BLaER1 (cell line): ENCODE data around the gene ZFP92.

Experiments used
- H3K27ac ChIP-seq: shearing (Covaris generic); formaldehyde crosslinking; 2 replicates; pipeline ENCODE4 v1.8.1; 2022
- H3K27me3 ChIP-seq: shearing (Covaris generic); formaldehyde crosslinking; 2 replicates; pipeline ENCODE4 v1.8.1; 2022
- H3K36me3 ChIP-seq: shearing (Covaris generic); formaldehyde crosslinking; 2 replicates; pipeline ENCODE4 v1.8.1; 2022
- H3K4me1 ChIP-seq: shearing (Covaris generic); formaldehyde crosslinking; 2 replicates; pipeline ENCODE4 v1.8.1; 2022
- H3K4me2 ChIP-seq: shearing (Covaris generic); formaldehyde crosslinking; 2 replicates; pipeline ENCODE4 v1.8.1; 2022
- H3K4me3 ChIP-seq: shearing (Covaris generic); formaldehyde crosslinking; 2 replicates; pipeline ENCODE4 v1.8.1; 2022
- H3K9ac ChIP-seq: shearing (Covaris generic); formaldehyde crosslinking; 2 replicates; pipeline ENCODE4 v1.8.1; 2022
- H3K9me3 ChIP-seq: shearing (Covaris generic); formaldehyde crosslinking; 2 replicates; pipeline ENCODE4 v1.8.1; 2022
- H4K20me1 ChIP-seq: shearing (Covaris generic); formaldehyde crosslinking; 2 replicates; pipeline ENCODE4 v1.8.1; 2022
- Cebpa-rat ChIP-seq: shearing (Covaris generic); IDR thresholded peaks from 2 replicates; pipeline ENCODE4 v1.8.1; 2022

ZFP92 gene

GRCh38 chrX:153411255-153411987, at the start of gene ZFP92:
TSS of gene ZFP92 (plus strand) at chrX:153411472. CDS start at chrX:153418323, 6,851 bp downstream.
- peak within 1 kb of the TSS; percentile 58 for H3K4me2 ChIP-seq

GRCh38 chrX:153361781-153362397, 49.4 kb upstream of the ZFP92 start:
- H3K36me3 ChIP-seq, result no peaks in the 10 kb centered on the region
- peaks cover 33% of the 10 kb centered on the region for H3K9me3 ChIP-seq
- no peak for TF ChIP-seq Cebpa-rat
- H3K27me3 ChIP-seq, result peaks cover 36% of the 10 kb centered on the region
- H3K9ac ChIP-seq, result 0 out of 2 replicates have a peak overlapping the region, but pooled peaks have one; percentile 41
- peak overlapping the region; percentile 61 for H3K4me2 ChIP-seq
- peak overlapping the region; percentile 66 for H3K27ac ChIP-seq
- H3K4me3 ChIP-seq, result no peak overlapping the region
- peaks cover 18% of the 10 kb centered on the region for H3K4me1 ChIP-seq
- H4K20me1 ChIP-seq, result no peaks in the 10 kb centered on the region

More at GRCh38 chrX:153411255-153411987, at the start of gene ZFP92:
- H3K4me1 ChIP-seq, result peaks cover 9% of the 10 kb centered on the region
- peaks cover 78% of the 10 kb centered on the region for H3K27me3 ChIP-seq
- H3K9ac ChIP-seq, result no peak within 1 kb of the TSS
- no peak for TF ChIP-seq Cebpa-rat
- H3K27ac ChIP-seq, result no peak within 1 kb of the TSS
- no peaks in the 10 kb centered on the region for H3K36me3 ChIP-seq
- H3K9me3 ChIP-seq, result no peaks in the 10 kb centered on the region
- H4K20me1 ChIP-seq, result peaks cover 24% of the 10 kb centered on the region; the same call in 1 of the 2 replicates
- H3K4me3 ChIP-seq, result peak within 1 kb of the TSS; percentile 51

- no peaks in the 10 kb centered on the region for H3K36me3 ChIP-seq
- H3K27ac ChIP-seq, result no peak overlapping the region
- TF ChIP-seq Cebpa-rat, result no peak
- H3K4me1 ChIP-seq, result peaks cover 21% of the 10 kb centered on the region
- no peaks in the 10 kb centered on the region for H3K9me3 ChIP-seq
- H3K9ac ChIP-seq, result no peak overlapping the region
- H4K20me1 ChIP-seq, result no peaks in the 10 kb centered on the region
- no peak overlapping the region for H3K4me3 ChIP-seq
- H3K4me2 ChIP-seq, result no peak overlapping the region
- H3K27me3 ChIP-seq, result peaks cover 43% of the 10 kb centered on the region
Observed at GRCh38 chrX:153365670-153366069, 45.6 kb upstream of the ZFP92 start.

GRCh38 chrX:153366119-153366518, 45.2 kb upstream of the ZFP92 start:
- no peak for TF ChIP-seq Cebpa-rat
- Histone ChIP-seq H3K4me3 (no peak overlapping the region), H3K27me3 (peaks cover 43% of the 10 kb centered on the region), H3K9me3 (no peaks in the 10 kb centered on the region), H3K36me3 (no peaks in the 10 kb centered on the region), H3K4me1 (peaks cover 23% of the 10 kb centered on the region), H3K9ac (no peak overlapping the region), H4K20me1 (no peaks in the 10 kb centered on the region), H3K27ac (no peak overlapping the region), H3K4me2 (no peak overlapping the region)

- no peak overlapping the region for H3K4me2 ChIP-seq
- H3K36me3 ChIP-seq, result no peaks in the 10 kb centered on the region
- peaks cover 18% of the 10 kb centered on the region for H3K4me1 ChIP-seq
- H3K4me3 ChIP-seq, result no peak overlapping the region
- TF ChIP-seq Cebpa-rat, result no peak
- H3K27me3 ChIP-seq, result peaks cover 48% of the 10 kb centered on the region
- no peak overlapping the region for H3K27ac ChIP-seq
- H4K20me1 ChIP-seq, result no peaks in the 10 kb centered on the region
- no peaks in the 10 kb centered on the region for H3K9me3 ChIP-seq
- H3K9ac ChIP-seq, result no peak overlapping the region
Observed at GRCh38 chrX:153366878-153367538, 44.3 kb upstream of the ZFP92 start.

GRCh38 chrX:153370293-153371055, 40.8 kb upstream of the ZFP92 start:
- H3K9me3 ChIP-seq, result no peaks in the 10 kb centered on the region
- peaks cover 67% of the 10 kb centered on the region for H3K27me3 ChIP-seq
- H3K4me1 ChIP-seq, result 0 out of 2 replicates have a peak, but pooled peaks cover 10% of the 10 kb centered on the region
- H3K27ac ChIP-seq, result no peak overlapping the region
- no peak overlapping the region for H3K9ac ChIP-seq
- H3K4me2 ChIP-seq, result no peak overlapping the region
- H3K4me3 ChIP-seq, result no peak overlapping the region
- H4K20me1 ChIP-seq, result peaks cover 5% of the 10 kb centered on the region; the same call in 1 of the 2 replicates
- no peak for TF ChIP-seq Cebpa-rat
- no peaks in the 10 kb centered on the region for H3K36me3 ChIP-seq

GRCh38 chrX:153371256-153371655, 40.0 kb upstream of the ZFP92 start:
- Histone ChIP-seq H3K9me3 (no peaks in the 10 kb centered on the region), H3K4me2 (no peak overlapping the region), H3K4me3 (no peak overlapping the region), H3K4me1 (0 out of 2 replicates have a peak, but pooled peaks cover 10% of the 10 kb centered on the region), H4K20me1 (peaks cover 10% of the 10 kb centered on the region; the same call in 1 of the 2 replicates), H3K9ac (no peak overlapping the region), H3K27me3 (peaks cover 70% of the 10 kb centered on the region), H3K27ac (no peak overlapping the region), H3K36me3 (no peaks in the 10 kb centered on the region)
- no peak for TF ChIP-seq Cebpa-rat

GRCh38 chrX:153372949-153373348, 38.3 kb upstream of the ZFP92 start:
- no peak overlapping the region for H3K27ac ChIP-seq
- no peak overlapping the region for H3K9ac ChIP-seq
- no peaks in the 10 kb centered on the region for H3K36me3 ChIP-seq
- no peak overlapping the region for H3K4me3 ChIP-seq
- H3K9me3 ChIP-seq, result peaks cover 5% of the 10 kb centered on the region; the same call in 1 of the 2 replicates
- H3K4me2 ChIP-seq, result no peak overlapping the region
- 0 out of 2 replicates have a peak, but pooled peaks cover 10% of the 10 kb centered on the region for H3K4me1 ChIP-seq
- peaks cover 81% of the 10 kb centered on the region for H3K27me3 ChIP-seq
- peaks cover 10% of the 10 kb centered on the region; the same call in 1 of the 2 replicates for H4K20me1 ChIP-seq
- TF ChIP-seq Cebpa-rat, result no peak

DNA sequence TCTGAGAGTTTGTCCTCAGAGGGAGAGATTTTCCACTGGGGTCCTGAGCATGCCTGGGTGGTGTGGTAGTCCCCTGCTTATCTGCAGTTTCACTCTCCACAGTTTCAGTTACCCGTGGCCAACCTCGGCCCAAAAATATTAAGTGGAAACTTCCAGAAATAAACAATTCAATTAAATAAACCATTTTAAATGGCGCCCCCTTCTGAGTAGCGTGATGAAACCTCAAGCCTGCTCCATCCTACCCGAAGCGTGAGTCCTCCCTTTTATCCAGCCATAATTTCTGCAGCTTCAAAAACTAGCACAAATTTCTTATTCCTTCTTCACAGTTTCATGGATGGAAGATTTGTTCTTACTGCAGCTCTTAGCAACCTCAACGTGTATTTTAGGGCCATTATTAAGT, 36.8 kb upstream of the ZFP92 start:
- TF ChIP-seq Cebpa-rat, result no peak
- Histone ChIP-seq H3K4me3 (no peak overlapping the region), H3K27me3 (peaks cover 95% of the 10 kb centered on the region), H3K4me2 (no peak overlapping the region), H3K9ac (no peak overlapping the region), H3K27ac (no peak overlapping the region), H4K20me1 (peaks cover 10% of the 10 kb centered on the region; the same call in 1 of the 2 replicates), H3K36me3 (no peaks in the 10 kb centered on the region), H3K4me1 (0 out of 2 replicates have a peak, but pooled peaks cover 10% of the 10 kb centered on the region), H3K9me3 (peaks cover 5% of the 10 kb centered on the region; the same call in 1 of the 2 replicates)
